SK-N-SH treated with all-trans-retinoic acid at 6 μM for 48 hours (cell line): ENCODE measurements around the gene RPL7A.
"Not testable (repeated sequence)": the region's sequence is repeated elsewhere in the genome, so short reads cannot be mapped to it uniquely, and the experiment has no call there.

Experiments
- ATAC-seq: fragments of 200-7000 bp; cut with Tn5 transposase; 3 replicates; pipeline ENCODE4 v1.9.1; 2020; ENCODE audit warnings: mild to moderate bottlenecking, moderate library complexity
- ARNTL ChIP-seq: fragments of 450-650 bp; formaldehyde crosslinking; IDR thresholded peaks from 2 replicates; pipeline ENCODE4 v1.5.0; 2020; ENCODE audit warnings: low read depth, mild to moderate bottlenecking, moderate library complexity, borderline replicate concordance
- CSDC2 ChIP-seq: fragments of 250-450 bp; sonication (Bioruptor Pico); IDR thresholded peaks from 2 replicates; pipeline ENCODE4 v1.5.0; 2020; ENCODE audit warnings: mild to moderate bottlenecking, moderate library complexity
- ESRRG ChIP-seq: fragments of 250-450 bp; sonication (Bioruptor Pico); IDR thresholded peaks from 2 replicates; pipeline ENCODE4 v1.6.1; 2021; ENCODE audit warnings: mild to moderate bottlenecking
- GLIS3 ChIP-seq: fragments of 250-450 bp; sonication (Bioruptor Pico); IDR thresholded peaks from 2 replicates; pipeline ENCODE4 v1.5.0; 2020; ENCODE audit warnings: mild to moderate bottlenecking, moderate library complexity
- ISL1 ChIP-seq: fragments of 250-450 bp; sonication (Bioruptor Pico); IDR thresholded peaks from 2 replicates; pipeline ENCODE4 v2.1.2; 2022; ENCODE audit warnings: mild to moderate bottlenecking, moderate library complexity
- OSR1 ChIP-seq: fragments of 250-450 bp; sonication (Bioruptor Pico); IDR thresholded peaks from 2 replicates; pipeline ENCODE4 v1.8.0; 2022; ENCODE audit warnings: moderate library complexity, mild to moderate bottlenecking, inconsistent platforms
- RARB ChIP-seq: fragments of 250-450 bp; sonication (Bioruptor Pico); IDR thresholded peaks from 2 replicates; pipeline ENCODE4 v1.8.0; 2021; ENCODE audit warnings: mild to moderate bottlenecking, moderate library complexity
- SNAI2 ChIP-seq: fragments of 250-450 bp; sonication (Bioruptor Pico); IDR thresholded peaks from 2 replicates; pipeline ENCODE4 v1.5.0; 2020; ENCODE audit warnings: mild to moderate bottlenecking, moderate library complexity
- TOX ChIP-seq: fragments of 250-450 bp; sonication (Bioruptor Pico); IDR thresholded peaks from 2 replicates; pipeline ENCODE4 v1.8.0; 2021; ENCODE audit warnings: mild to moderate bottlenecking, moderate library complexity, borderline replicate concordance
- ZC3H10 ChIP-seq: fragments of 250-450 bp; sonication (Bioruptor Pico); IDR thresholded peaks from 2 replicates; pipeline ENCODE4 v1.5.1; 2021; ENCODE audit warnings: mild to moderate bottlenecking, moderate library complexity
- ZFP3 ChIP-seq: fragments of 250-450 bp; sonication (Bioruptor Pico); IDR thresholded peaks from 2 replicates; pipeline ENCODE4 v1.5.0; 2020; ENCODE audit warnings: mild to moderate bottlenecking, moderate library complexity
- ZFP30 ChIP-seq: fragments of 450-650 bp; formaldehyde crosslinking; IDR thresholded peaks from 2 replicates; pipeline ENCODE4 v1.5.0; 2022; ENCODE audit warnings: mild to moderate bottlenecking, moderate library complexity
- ZNF565 ChIP-seq: fragments of 450-650 bp; formaldehyde crosslinking; conservative IDR thresholded peaks from 2 replicates; pipeline ENCODE4 v1.5.0; 2020; ENCODE audit warnings: low read depth, mild to moderate bottlenecking, moderate library complexity
- ZNF70 ChIP-seq: fragments of 450-650 bp; formaldehyde crosslinking; IDR thresholded peaks from 2 replicates; pipeline ENCODE4 v1.5.0; 2020; ENCODE audit warnings: mild to moderate bottlenecking, moderate library complexity
- ZNF8 ChIP-seq: fragments of 450-650 bp; formaldehyde crosslinking; IDR thresholded peaks from 2 replicates; pipeline ENCODE4 v1.5.0; 2020; ENCODE audit warnings: mild to moderate bottlenecking, moderate library complexity
- TF ChIP-seq, protein P1 (sequence below): fragments of 250-450 bp; sonication (Bioruptor Pico); IDR thresholded peaks from 2 replicates; pipeline ENCODE4 v1.8.0; 2021; ENCODE audit warnings: low read depth, mild to moderate bottlenecking, moderate library complexity, borderline replicate concordance
- TF ChIP-seq, protein P2 (sequence below): fragments of 250-450 bp; sonication (Bioruptor Pico); IDR thresholded peaks from 2 replicates; pipeline ENCODE4 v1.5.1; 2021; ENCODE audit warnings: mild to moderate bottlenecking, moderate library complexity
- TF ChIP-seq, protein P3 (sequence below): fragments of 250-450 bp; sonication (Bioruptor Pico); IDR thresholded peaks from 2 replicates; pipeline ENCODE4 v1.8.0; 2020; ENCODE audit warnings: mild to moderate bottlenecking, moderate library complexity, borderline replicate concordance
- TF ChIP-seq, protein P4 (sequence below): fragments of 250-450 bp; sonication (Bioruptor Pico); IDR thresholded peaks from 2 replicates; pipeline ENCODE4 v1.5.0; 2020; ENCODE audit warnings: mild to moderate bottlenecking, moderate library complexity
- TF ChIP-seq, protein P5 (sequence below): fragments of 250-450 bp; sonication (Bioruptor Pico); IDR thresholded peaks from 2 replicates; pipeline ENCODE4 v1.5.1; 2020; ENCODE audit warnings: low read depth, mild to moderate bottlenecking, moderate library complexity

Gene RPL7A

DNA sequence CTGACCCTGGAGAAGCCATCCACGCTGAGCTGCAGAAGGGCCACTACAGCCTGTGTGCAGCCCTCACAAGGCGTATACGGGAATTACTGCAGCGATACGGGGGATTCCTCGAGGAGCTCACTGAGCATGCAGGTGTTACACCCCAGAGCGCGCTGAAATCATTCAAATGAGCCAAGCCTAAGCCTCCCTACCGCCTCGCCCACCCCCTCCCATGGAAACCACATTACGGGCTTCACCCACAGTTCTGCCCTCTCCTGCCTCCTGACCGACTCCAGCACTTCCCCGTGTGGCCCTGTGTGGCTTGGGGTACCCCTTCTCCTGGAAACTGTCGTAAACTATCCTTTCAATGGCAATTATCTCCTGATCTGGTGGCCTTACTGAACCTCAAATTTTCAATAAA, 25.3 kb upstream of the RPL7A start (continued):
- TF ChIP-seq RARB (no peak), ISL1 (no peak), ZNF565 (no peak), CSDC2 (CRISPR knock-in tag) (no peak)
- TF ChIP-seq, all 23 proteins: peak for 0

DNA sequence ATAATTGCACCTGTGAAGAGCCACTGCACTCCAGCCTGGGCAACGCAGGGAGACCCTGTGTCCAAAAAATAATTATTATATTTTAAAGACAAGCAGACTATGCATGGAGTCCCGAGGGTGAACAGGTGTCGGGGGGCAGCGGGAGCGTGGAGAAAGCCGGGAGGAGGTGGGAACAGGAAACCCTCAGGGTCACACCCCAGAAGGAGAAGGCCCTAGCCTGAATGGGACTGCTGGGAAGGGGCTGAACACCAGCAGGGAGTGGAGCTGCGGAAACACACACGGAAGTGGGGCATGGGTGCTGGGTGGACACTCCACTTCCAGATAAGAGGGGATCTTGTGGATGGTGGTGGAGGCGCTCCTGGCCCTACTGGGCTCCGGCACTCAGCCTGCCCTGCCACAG, 24.8 kb upstream of the RPL7A start:
- no peak for ATAC-seq

DNA sequence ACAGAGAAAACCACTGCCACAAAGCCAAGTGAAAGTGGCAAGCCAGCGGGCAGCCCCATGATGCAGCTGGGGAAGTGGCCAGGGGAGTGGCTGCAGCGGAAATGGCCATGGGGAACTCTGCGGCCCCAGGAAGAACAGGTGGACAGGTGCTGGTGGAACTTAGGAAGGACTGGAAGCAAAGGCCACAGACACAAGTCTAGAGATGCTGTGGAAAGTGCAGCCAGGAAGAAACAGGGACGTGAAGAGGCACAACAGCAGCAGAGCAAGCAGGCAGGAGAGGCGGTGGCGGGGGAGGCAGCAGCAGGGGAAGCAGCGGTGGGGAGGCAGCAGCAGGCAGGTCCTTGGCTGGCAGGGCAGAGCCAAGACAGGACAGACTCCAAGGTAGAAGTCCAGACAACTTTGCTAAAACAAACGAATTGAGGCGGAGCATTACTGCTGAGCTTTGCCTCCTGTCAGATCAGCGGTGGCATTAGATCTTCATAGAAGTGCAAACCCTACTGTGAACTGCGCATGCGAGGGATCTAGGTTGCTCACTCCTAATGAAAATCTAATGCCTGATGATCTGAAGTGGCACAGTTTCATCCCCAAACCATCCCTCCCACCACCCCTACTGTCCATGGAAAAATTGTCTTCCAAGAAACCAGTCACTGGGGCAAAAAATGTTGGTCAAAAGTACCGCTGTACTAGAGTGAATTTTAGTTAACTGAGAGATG, 23.9 kb upstream of the RPL7A start:
- no peak for TF ChIP-seq ZNF70 (CRISPR knock-in tag)
- TF ChIP-seq ZFP3: no peak
- TF ChIP-seq SNAI2 (CRISPR knock-in tag): no peak
- no peak for TF ChIP-seq ZFP30
- TF ChIP-seq, protein P1, sequence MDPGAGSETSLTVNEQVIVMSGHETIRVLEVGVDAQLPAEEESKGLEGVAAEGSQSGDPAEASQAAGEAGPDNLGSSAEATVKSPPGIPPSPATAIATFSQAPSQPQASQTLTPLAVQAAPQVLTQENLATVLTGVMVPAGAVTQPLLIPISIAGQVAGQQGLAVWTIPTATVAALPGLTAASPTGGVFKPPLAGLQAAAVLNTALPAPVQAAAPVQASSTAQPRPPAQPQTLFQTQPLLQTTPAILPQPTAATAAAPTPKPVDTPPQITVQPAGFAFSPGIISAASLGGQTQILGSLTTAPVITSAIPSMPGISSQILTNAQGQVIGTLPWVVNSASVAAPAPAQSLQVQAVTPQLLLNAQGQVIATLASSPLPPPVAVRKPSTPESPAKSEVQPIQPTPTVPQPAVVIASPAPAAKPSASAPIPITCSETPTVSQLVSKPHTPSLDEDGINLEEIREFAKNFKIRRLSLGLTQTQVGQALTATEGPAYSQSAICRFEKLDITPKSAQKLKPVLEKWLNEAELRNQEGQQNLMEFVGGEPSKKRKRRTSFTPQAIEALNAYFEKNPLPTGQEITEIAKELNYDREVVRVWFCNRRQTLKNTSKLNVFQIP (CRISPR knock-in tag): no peak
- ATAC-seq: no peak

More for the DNA sequence above, 24.8 kb upstream of the RPL7A start:
- TF ChIP-seq, protein P2, sequence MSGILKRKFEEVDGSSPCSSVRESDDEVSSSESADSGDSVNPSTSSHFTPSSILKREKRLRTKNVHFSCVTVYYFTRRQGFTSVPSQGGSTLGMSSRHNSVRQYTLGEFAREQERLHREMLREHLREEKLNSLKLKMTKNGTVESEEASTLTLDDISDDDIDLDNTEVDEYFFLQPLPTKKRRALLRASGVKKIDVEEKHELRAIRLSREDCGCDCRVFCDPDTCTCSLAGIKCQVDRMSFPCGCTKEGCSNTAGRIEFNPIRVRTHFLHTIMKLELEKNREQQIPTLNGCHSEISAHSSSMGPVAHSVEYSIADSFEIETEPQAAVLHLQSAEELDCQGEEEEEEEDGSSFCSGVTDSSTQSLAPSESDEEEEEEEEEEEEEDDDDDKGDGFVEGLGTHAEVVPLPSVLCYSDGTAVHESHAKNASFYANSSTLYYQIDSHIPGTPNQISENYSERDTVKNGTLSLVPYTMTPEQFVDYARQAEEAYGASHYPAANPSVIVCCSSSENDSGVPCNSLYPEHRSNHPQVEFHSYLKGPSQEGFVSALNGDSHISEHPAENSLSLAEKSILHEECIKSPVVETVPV: no peak
- TF ChIP-seq, protein P3, sequence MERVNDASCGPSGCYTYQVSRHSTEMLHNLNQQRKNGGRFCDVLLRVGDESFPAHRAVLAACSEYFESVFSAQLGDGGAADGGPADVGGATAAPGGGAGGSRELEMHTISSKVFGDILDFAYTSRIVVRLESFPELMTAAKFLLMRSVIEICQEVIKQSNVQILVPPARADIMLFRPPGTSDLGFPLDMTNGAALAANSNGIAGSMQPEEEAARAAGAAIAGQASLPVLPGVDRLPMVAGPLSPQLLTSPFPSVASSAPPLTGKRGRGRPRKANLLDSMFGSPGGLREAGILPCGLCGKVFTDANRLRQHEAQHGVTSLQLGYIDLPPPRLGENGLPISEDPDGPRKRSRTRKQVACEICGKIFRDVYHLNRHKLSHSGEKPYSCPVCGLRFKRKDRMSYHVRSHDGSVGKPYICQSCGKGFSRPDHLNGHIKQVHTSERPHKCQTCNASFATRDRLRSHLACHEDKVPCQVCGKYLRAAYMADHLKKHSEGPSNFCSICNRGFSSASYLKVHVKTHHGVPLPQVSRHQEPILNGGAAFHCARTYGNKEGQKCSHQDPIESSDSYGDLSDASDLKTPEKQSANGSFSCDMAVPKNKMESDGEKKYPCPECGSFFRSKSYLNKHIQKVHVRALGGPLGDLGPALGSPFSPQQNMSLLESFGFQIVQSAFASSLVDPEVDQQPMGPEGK: no peak
- TF ChIP-seq ZFP30 (no peak), ZC3H10 (no peak), CSDC2 (CRISPR knock-in tag) (no peak), ZNF565 (no peak), OSR1 (CRISPR knock-in tag) (no peak), ARNTL (CRISPR knock-in tag) (no peak)
- TF ChIP-seq, protein P4, sequence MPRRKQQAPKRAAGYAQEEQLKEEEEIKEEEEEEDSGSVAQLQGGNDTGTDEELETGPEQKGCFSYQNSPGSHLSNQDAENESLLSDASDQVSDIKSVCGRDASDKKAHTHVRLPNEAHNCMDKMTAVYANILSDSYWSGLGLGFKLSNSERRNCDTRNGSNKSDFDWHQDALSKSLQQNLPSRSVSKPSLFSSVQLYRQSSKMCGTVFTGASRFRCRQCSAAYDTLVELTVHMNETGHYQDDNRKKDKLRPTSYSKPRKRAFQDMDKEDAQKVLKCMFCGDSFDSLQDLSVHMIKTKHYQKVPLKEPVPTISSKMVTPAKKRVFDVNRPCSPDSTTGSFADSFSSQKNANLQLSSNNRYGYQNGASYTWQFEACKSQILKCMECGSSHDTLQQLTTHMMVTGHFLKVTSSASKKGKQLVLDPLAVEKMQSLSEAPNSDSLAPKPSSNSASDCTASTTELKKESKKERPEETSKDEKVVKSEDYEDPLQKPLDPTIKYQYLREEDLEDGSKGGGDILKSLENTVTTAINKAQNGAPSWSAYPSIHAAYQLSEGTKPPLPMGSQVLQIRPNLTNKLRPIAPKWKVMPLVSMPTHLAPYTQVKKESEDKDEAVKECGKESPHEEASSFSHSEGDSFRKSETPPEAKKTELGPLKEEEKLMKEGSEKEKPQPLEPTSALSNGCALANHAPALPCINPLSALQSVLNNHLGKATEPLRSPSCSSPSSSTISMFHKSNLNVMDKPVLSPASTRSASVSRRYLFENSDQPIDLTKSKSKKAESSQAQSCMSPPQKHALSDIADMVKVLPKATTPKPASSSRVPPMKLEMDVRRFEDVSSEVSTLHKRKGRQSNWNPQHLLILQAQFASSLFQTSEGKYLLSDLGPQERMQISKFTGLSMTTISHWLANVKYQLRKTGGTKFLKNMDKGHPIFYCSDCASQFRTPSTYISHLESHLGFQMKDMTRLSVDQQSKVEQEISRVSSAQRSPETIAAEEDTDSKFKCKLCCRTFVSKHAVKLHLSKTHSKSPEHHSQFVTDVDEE: no peak
- TF ChIP-seq, protein P5, sequence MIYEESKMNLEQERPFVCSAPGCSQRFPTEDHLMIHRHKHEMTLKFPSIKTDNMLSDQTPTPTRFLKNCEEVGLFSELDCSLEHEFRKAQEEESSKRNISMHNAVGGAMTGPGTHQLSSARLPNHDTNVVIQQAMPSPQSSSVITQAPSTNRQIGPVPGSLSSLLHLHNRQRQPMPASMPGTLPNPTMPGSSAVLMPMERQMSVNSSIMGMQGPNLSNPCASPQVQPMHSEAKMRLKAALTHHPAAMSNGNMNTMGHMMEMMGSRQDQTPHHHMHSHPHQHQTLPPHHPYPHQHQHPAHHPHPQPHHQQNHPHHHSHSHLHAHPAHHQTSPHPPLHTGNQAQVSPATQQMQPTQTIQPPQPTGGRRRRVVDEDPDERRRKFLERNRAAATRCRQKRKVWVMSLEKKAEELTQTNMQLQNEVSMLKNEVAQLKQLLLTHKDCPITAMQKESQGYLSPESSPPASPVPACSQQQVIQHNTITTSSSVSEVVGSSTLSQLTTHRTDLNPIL (CRISPR knock-in tag): no peak

DNA sequence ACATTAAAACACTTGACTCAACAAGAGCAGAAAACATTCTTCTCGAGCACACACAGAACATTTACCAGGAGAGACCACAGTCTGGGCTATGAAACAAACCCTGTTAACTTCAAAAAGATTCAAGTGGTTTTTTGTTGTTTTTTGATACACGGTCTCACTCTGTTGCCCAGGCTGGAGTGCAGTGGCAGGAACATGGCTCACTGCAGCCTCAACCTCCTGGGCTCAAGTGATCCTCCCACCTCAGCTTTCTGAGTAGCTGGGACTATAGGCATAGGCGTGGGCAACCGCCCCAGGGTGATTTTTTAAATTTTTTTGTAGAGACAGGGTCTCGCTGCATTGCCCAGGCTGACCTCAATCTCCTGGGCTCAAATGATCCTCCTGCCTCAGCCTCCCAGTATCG, 21.0 kb upstream of the RPL7A start:
- ATAC-seq: not testable (repeated sequence)

DNA sequence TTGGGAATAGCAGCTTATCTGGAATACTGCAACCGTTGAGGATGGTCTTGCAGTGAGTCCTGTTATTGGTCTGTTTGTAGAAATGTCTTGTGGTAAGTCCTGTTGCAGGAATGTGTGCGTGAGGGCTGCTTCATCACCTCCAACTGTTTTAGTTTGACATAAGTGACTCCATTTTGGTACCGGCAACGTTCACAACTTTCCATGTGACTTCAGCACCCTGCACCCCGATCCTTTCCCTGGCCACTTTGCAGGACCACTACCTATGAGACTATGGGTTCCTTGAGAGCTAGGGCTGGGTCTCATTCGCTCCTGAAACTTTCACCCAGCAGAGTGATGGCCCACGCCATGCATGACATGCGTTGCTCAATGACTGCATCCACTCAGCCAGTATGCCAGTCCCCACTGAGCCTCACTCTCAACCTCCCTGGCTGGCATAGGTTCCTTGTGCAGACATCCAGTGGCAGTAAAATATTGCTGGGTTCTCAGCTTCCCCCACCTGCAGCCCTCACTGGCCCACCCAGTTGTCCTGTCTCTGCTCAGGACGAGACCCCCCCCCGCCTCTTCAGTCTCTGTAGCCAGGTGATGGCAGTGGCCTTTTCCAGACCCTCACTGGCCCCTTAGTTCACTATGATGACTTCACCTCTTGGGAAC, 20.1 kb upstream of the RPL7A start:
- peak; percentile 14 for ATAC-seq
- TF ChIP-seq ARNTL (CRISPR knock-in tag): no peak
- TF ChIP-seq ZNF565: no peak
- no peak for TF ChIP-seq ESRRG (CRISPR knock-in tag)
- TF ChIP-seq, protein P4: no peak
- TF ChIP-seq ZFP30: no peak
- TF ChIP-seq SNAI2 (CRISPR knock-in tag): no peak
- TF ChIP-seq GLIS3 (CRISPR knock-in tag): no peak
- no peak for TF ChIP-seq ZNF8
- no peak for TF ChIP-seq RARB
- no peak for TF ChIP-seq ISL1
- no peak for TF ChIP-seq TOX (CRISPR knock-in tag)
- TF ChIP-seq, protein P3: no peak
